ENCODE data around the gene NYAP1.

The NYAP1 gene

GRCh38 chr7:100441641-100442535 is 41.8 kb upstream of the NYAP1 start:
- no peak overlapping the region for H3K4ac ChIP-seq (ENCODE audit: low read depth, low read length)
- no peak overlapping the region for H3K4me2 ChIP-seq (ENCODE audit: low read length)
- H2BK5ac ChIP-seq (ENCODE audit: low read depth, low read length, poor library complexity) = no peak overlapping the region
- no peak overlapping the region for H3K23ac ChIP-seq (ENCODE audit: low read length)
- H3K27ac ChIP-seq (ENCODE audit: low read depth, low read length) = no peak overlapping the region
- H3K36me3 ChIP-seq (ENCODE audit: control insufficient read depth in 1 of 2, insufficient read depth in 2 of 2, low read length in 2 of 2) = no peaks in the 10 kb centered on the region
- H4K91ac ChIP-seq (ENCODE audit: low read depth, low read length) = no peak overlapping the region
- no peak overlapping the region for H2BK12ac ChIP-seq (ENCODE audit: low read length)
- H4K12ac ChIP-seq (ENCODE audit: low read depth, low read length) = no peak overlapping the region
- no peaks in the 10 kb centered on the region for H3K79me2 ChIP-seq (ENCODE audit: control insufficient read depth, insufficient read depth, low read length, poor library complexity)
- no peak overlapping the region for H3K18ac ChIP-seq (ENCODE audit: low read length)
- no peaks in the 10 kb centered on the region for H3K79me1 ChIP-seq (ENCODE audit: low read length)
- no peak overlapping the region for H3K9ac ChIP-seq (ENCODE audit: low read length)
- DNase-seq = no peak
- H3K9me3 ChIP-seq (ENCODE audit: insufficient read depth, low read depth, low read length) = no peaks in the 10 kb centered on the region
- H2AFZ ChIP-seq (ENCODE audit: insufficient read depth, low read length, poor library complexity) = no peak overlapping the region
- H2AK5ac ChIP-seq (ENCODE audit: low read length) = peak overlapping the region; percentile 18
- H2BK120ac ChIP-seq (ENCODE audit: insufficient read depth, low read length, poor library complexity) = no peak overlapping the region
- no CpG with 5 or more reads among the region's 11 CpGs for WGBS (ENCODE audit: extremely low coverage, insufficient coverage, insufficient read length)
- H3K4me3 ChIP-seq (ENCODE audit: low read depth, low read length) = no peak overlapping the region
- H3K27me3 ChIP-seq (ENCODE audit: insufficient read depth, low read length) = no peaks in the 10 kb centered on the region
- no peak overlapping the region for H3K14ac ChIP-seq (ENCODE audit: low read length)
- H3K4me1 ChIP-seq (ENCODE audit: control insufficient read depth in 1 of 2, insufficient read depth in 2 of 2, low read length in 2 of 2) = peaks cover 3 to 5% of the 10 kb centered on the region in 2 experiments
- no peak overlapping the region for H4K8ac ChIP-seq (ENCODE audit: low read depth, low read length)

GRCh38 chr7:100443096-100443840 is 40.5 kb upstream of the NYAP1 start:
- H3K79me2 ChIP-seq (ENCODE audit: control insufficient read depth, insufficient read depth, low read length, poor library complexity) = no peaks in the 10 kb centered on the region
- no peak overlapping the region for H3K9ac ChIP-seq (ENCODE audit: low read length)
- no peak overlapping the region for H4K91ac ChIP-seq (ENCODE audit: low read depth, low read length)
- no peak for DNase-seq
- H3K4ac ChIP-seq (ENCODE audit: low read depth, low read length) = no peak overlapping the region
- WGBS (ENCODE audit: extremely low coverage, insufficient coverage, insufficient read length) = no CpG with 5 or more reads among the region's 9 CpGs
- no peaks in the 10 kb centered on the region for H3K27me3 ChIP-seq (ENCODE audit: insufficient read depth, low read length)
- no peak overlapping the region for H2AFZ ChIP-seq (ENCODE audit: insufficient read depth, low read length, poor library complexity)
- peak overlapping the region; percentile 27 for H2BK12ac ChIP-seq (ENCODE audit: low read length)
- no peaks in the 10 kb centered on the region for H3K79me1 ChIP-seq (ENCODE audit: low read length)
- no peak overlapping the region for H3K18ac ChIP-seq (ENCODE audit: low read length)
- H3K14ac ChIP-seq (ENCODE audit: low read length) = no peak overlapping the region
- H3K27ac ChIP-seq (ENCODE audit: low read depth, low read length) = no peak overlapping the region
- H3K4me3 ChIP-seq (ENCODE audit: low read depth, low read length) = no peak overlapping the region
- no peak overlapping the region for H3K23ac ChIP-seq (ENCODE audit: low read length)
- no peaks in the 10 kb centered on the region for H3K9me3 ChIP-seq (ENCODE audit: insufficient read depth, low read depth, low read length)
- no peak overlapping the region for H3K4me2 ChIP-seq (ENCODE audit: low read length)
- no peak overlapping the region for H4K12ac ChIP-seq (ENCODE audit: low read depth, low read length)
- no peak overlapping the region for H2BK120ac ChIP-seq (ENCODE audit: insufficient read depth, low read length, poor library complexity)
- H2AK5ac ChIP-seq (ENCODE audit: low read length) = peak overlapping the region; percentile 49
- no peaks in the 10 kb centered on the region for H3K36me3 ChIP-seq (ENCODE audit: control insufficient read depth in 1 of 2, insufficient read depth in 2 of 2, low read length in 2 of 2)
- no peak overlapping the region for H2BK5ac ChIP-seq (ENCODE audit: low read depth, low read length, poor library complexity)
- peaks cover 3 to 5% of the 10 kb centered on the region in 2 experiments for H3K4me1 ChIP-seq (ENCODE audit: control insufficient read depth in 1 of 2, insufficient read depth in 2 of 2, low read length in 2 of 2)
- H4K8ac ChIP-seq (ENCODE audit: low read depth, low read length) = peak overlapping the region; percentile 16

GRCh38 chr7:100444311-100445278 is 39.1 kb upstream of the NYAP1 start:
- no peak overlapping the region for H2AK5ac ChIP-seq (ENCODE audit: low read length)
- H2BK120ac ChIP-seq (ENCODE audit: insufficient read depth, low read length, poor library complexity) = no peak overlapping the region
- no peak overlapping the region for H3K27ac ChIP-seq (ENCODE audit: low read depth, low read length)
- no peaks in the 10 kb centered on the region for H3K79me1 ChIP-seq (ENCODE audit: low read length)
- no peak overlapping the region for H3K4me2 ChIP-seq (ENCODE audit: low read length)
- no peak overlapping the region for H3K18ac ChIP-seq (ENCODE audit: low read length)
- H4K12ac ChIP-seq (ENCODE audit: low read depth, low read length) = no peak overlapping the region
- no peak overlapping the region for H2BK5ac ChIP-seq (ENCODE audit: low read depth, low read length, poor library complexity)
- no peak overlapping the region for H2BK12ac ChIP-seq (ENCODE audit: low read length)
- peak in 1 of 2 donors; percentile 26 for DNase-seq
- H3K4me1 ChIP-seq (ENCODE audit: control insufficient read depth in 1 of 2, insufficient read depth in 2 of 2, low read length in 2 of 2) = peaks cover 3 to 5% of the 10 kb centered on the region in 2 experiments
- H4K8ac ChIP-seq (ENCODE audit: low read depth, low read length) = no peak overlapping the region
- no peak overlapping the region for H3K4ac ChIP-seq (ENCODE audit: low read depth, low read length)
- H3K79me2 ChIP-seq (ENCODE audit: control insufficient read depth, insufficient read depth, low read length, poor library complexity) = no peaks in the 10 kb centered on the region
- no peaks in the 10 kb centered on the region for H3K36me3 ChIP-seq (ENCODE audit: control insufficient read depth in 1 of 2, insufficient read depth in 2 of 2, low read length in 2 of 2)
- H3K4me3 ChIP-seq (ENCODE audit: low read depth, low read length) = no peak overlapping the region
- H3K14ac ChIP-seq (ENCODE audit: low read length) = no peak overlapping the region
- no peaks in the 10 kb centered on the region for H3K27me3 ChIP-seq (ENCODE audit: insufficient read depth, low read length)
- WGBS (ENCODE audit: extremely low coverage, insufficient coverage, insufficient read length) = no CpG with 5 or more reads among the region's 14 CpGs
- H2AFZ ChIP-seq (ENCODE audit: insufficient read depth, low read length, poor library complexity) = no peak overlapping the region
- H3K9ac ChIP-seq (ENCODE audit: low read length) = no peak overlapping the region
- no peaks in the 10 kb centered on the region for H3K9me3 ChIP-seq (ENCODE audit: insufficient read depth, low read depth, low read length)
- H4K91ac ChIP-seq (ENCODE audit: low read depth, low read length) = no peak overlapping the region
- no peak overlapping the region for H3K23ac ChIP-seq (ENCODE audit: low read length)

- Histone ChIP-seq H3K79me2 (ENCODE audit: control insufficient read depth, insufficient read depth, low read length, poor library complexity) (peaks cover 3% of the 10 kb centered on the region), H2BK5ac (ENCODE audit: low read depth, low read length, poor library complexity) (no peak overlapping the region), H3K14ac (ENCODE audit: low read length) (no peak overlapping the region), H3K36me3 (ENCODE audit: control insufficient read depth in 1 of 2, insufficient read depth in 2 of 2, low read length in 2 of 2) (no peaks in the 10 kb centered on the region), H4K91ac (ENCODE audit: low read depth, low read length) (no peak overlapping the region), H3K18ac (ENCODE audit: low read length) (no peak overlapping the region), H3K27me3 (ENCODE audit: insufficient read depth, low read length) (no peaks in the 10 kb centered on the region), H2AFZ (ENCODE audit: insufficient read depth, low read length, poor library complexity) (no peak overlapping the region), H2AK5ac (ENCODE audit: low read length) (no peak overlapping the region), H3K9ac (ENCODE audit: low read length) (no peak overlapping the region), H3K9me3 (ENCODE audit: insufficient read depth, low read depth, low read length) (no peaks in the 10 kb centered on the region), H3K79me1 (ENCODE audit: low read length) (peaks cover 5% of the 10 kb centered on the region), H3K4me3 (ENCODE audit: low read depth, low read length) (no peak overlapping the region), H3K4ac (ENCODE audit: low read depth, low read length) (no peak overlapping the region), H3K23ac (ENCODE audit: low read length) (no peak overlapping the region), H4K12ac (ENCODE audit: low read depth, low read length) (no peak overlapping the region), H3K4me2 (ENCODE audit: low read length) (no peak overlapping the region), H3K4me1 (ENCODE audit: control insufficient read depth in 1 of 2, insufficient read depth in 2 of 2, low read length in 2 of 2) (peaks cover 3 to 5% of the 10 kb centered on the region in 2 experiments), H2BK120ac (ENCODE audit: insufficient read depth, low read length, poor library complexity) (no peak overlapping the region), H4K8ac (ENCODE audit: low read depth, low read length) (no peak overlapping the region), H3K27ac (ENCODE audit: low read depth, low read length) (no peak overlapping the region), H2BK12ac (ENCODE audit: low read length) (no peak overlapping the region)
- WGBS (ENCODE audit: extremely low coverage, insufficient coverage, insufficient read length) = no CpG with 5 or more reads among the region's 2 CpGs
- DNase-seq = no peak
These were observed 37.7 kb upstream of the NYAP1 start for GRCh38 chr7:100446040-100446439.

Data from trophoblast cell (in vitro differentiated cells and primary cell).